B cell (primary cell): ENCODE results near the gene TRPM1. TPM values are rescaled to one million over a fixed set of nuclear protein-coding genes. Genes with fewer than 3 reads are reported as not detected.

ENCODE experiments used
- ATAC-seq: fragments of 200-7000 bp; cut with Tn5 transposase; one replicate; pipeline ENCODE4 v1.10.0; 2021; ENCODE audit warnings: low read depth, mild to moderate bottlenecking, moderate number of reproducible peaks, moderate library complexity
- CTCF ChIA-PET: fragments of 350-600 bp; sonication (Branson Sonifier 250); formaldehyde crosslinking; loops from one replicate; lab custom pipeline; 2021; ENCODE audit warnings: antibody characterized with exemption, inconsistent platforms; lab: Charles Lee
- POLR2A ChIA-PET: fragments of 350-600 bp; sonication (Branson Sonifier 250); formaldehyde crosslinking; loops from one replicate; lab custom pipeline; 2021; ENCODE audit warnings: antibody characterized with exemption; lab: Charles Lee
- DNase-seq: peaks from one replicate; pipeline ENCODE4 v3.0.0; 2013
- H2AFZ ChIP-seq: 2 replicates; pipeline ENCODE4 v1.6.1; 2012; ENCODE audit warnings: mild to moderate bottlenecking, low read depth, low read length; ENCODE audit not compliant: insufficient read depth, poor library complexity, severe bottlenecking
- H3K27ac ChIP-seq, 2 donors: 1 replicate in 1 of 2; 2 replicates in 1 of 2; pipeline ENCODE4 v1.5.1; 2012 to 2013; ENCODE audit warnings: low read length in 2 of 2, mild to moderate bottlenecking in 2 of 2, moderate library complexity in 1 of 2
- H3K27me3 ChIP-seq, 4 experiments: fragments of 200-600 bp in 1 of 4; sonication (generic) in 1 of 4; replicated peaks in 1 of 4; 1 replicate in 2 of 4; 2 replicates in 2 of 4; pipeline versions ENCODE4 v1.6.1 to v1.7.0; 2013 to 2016; ENCODE audit warnings: low read length in 3 of 4, mild to moderate bottlenecking in 2 of 4, mixed read lengths in 1 of 4, moderate library complexity in 1 of 4; ENCODE audit not compliant: insufficient read depth in 4 of 4, control insufficient read depth in 3 of 4; ENCODE audit errors: control extremely low read depth in 1 of 4
- H3K36me3 ChIP-seq, 2 experiments: replicated peaks in 1 of 2; 1 replicate in 1 of 2; 2 replicates in 1 of 2; pipeline versions ENCODE4 v1.6.1 to v1.7.1; 2013; ENCODE audit warnings: low read length in 1 of 2; ENCODE audit not compliant: insufficient read depth in 2 of 2, control insufficient read depth in 1 of 2; ENCODE audit errors: control extremely low read depth in 1 of 2, extremely low read depth in 1 of 2
- H3K4me1 ChIP-seq, 2 donors: fragments of 200-600 bp in 1 of 2; sonication (generic) in 1 of 2; 1 replicate in 1 of 2; 2 replicates in 1 of 2; pipeline versions ENCODE4 v1.5.1 to v1.6.1; 2013 to 2017; ENCODE audit warnings: low read length in 2 of 2; ENCODE audit not compliant: control insufficient read depth in 2 of 2, insufficient read depth in 2 of 2
- H3K4me2 ChIP-seq: replicated peaks from 2 replicates; pipeline ENCODE3; 2012; ENCODE audit warnings: mild to moderate bottlenecking, low read depth, low read length; ENCODE audit not compliant: poor library complexity, severe bottlenecking
- H3K4me3 ChIP-seq, 5 experiments: fragments of 200-600 bp in 1 of 5; sonication (generic) in 1 of 5; 1 replicate in 3 of 5; 2 replicates in 2 of 5; pipeline versions ENCODE4 v1.5.1 to v1.7.0; 2011 to 2016; ENCODE audit warnings: low read length in 4 of 5, mild to moderate bottlenecking in 4 of 5, low read depth in 2 of 5, control low read depth in 1 of 5, moderate library complexity in 1 of 5; ENCODE audit not compliant: insufficient read depth in 1 of 5; ENCODE audit errors: control extremely low read depth in 1 of 5, extremely low read depth in 1 of 5
- H3K79me2 ChIP-seq: fragments of 200-600 bp; sonication (generic); one replicate; pipeline ENCODE4 v1.6.0; 2016; ENCODE audit warnings: low read length; ENCODE audit not compliant: control insufficient read depth, insufficient read depth
- H3K9ac ChIP-seq: fragments of 200-600 bp; sonication (generic); 2 replicates; pipeline ENCODE4 v1.6.1; 2017; ENCODE audit warnings: mild to moderate bottlenecking, low read length, moderate library complexity
- H3K9me3 ChIP-seq, 3 donors: one replicate each; pipeline versions ENCODE4 v1.6.1 to v1.7.1; 2013; ENCODE audit warnings: low read length in 2 of 3; ENCODE audit not compliant: control insufficient read depth in 2 of 3, insufficient read depth in 1 of 3; ENCODE audit errors: control extremely low read depth in 1 of 3
- H4K20me1 ChIP-seq: 2 replicates; pipeline ENCODE4 v1.6.0; 2012; ENCODE audit warnings: mild to moderate bottlenecking, low read length; ENCODE audit not compliant: insufficient read depth, control insufficient read depth, poor library complexity, severe bottlenecking
- H3K27ac Mint-ChIP-seq: one replicate; pipeline ENCODE4 v1.8.0; 2021; ENCODE audit warnings: mixed read lengths
- H3K27me3 Mint-ChIP-seq: one replicate; pipeline ENCODE4 v1.8.0; 2021; ENCODE audit warnings: mixed read lengths
- H3K4me1 Mint-ChIP-seq: one replicate; pipeline ENCODE4 v1.8.0; 2021; ENCODE audit warnings: mixed read lengths
- H3K4me3 Mint-ChIP-seq: one replicate; pipeline ENCODE4 v1.8.0; 2021; ENCODE audit warnings: mixed read lengths
- H3K9me3 Mint-ChIP-seq: one replicate; pipeline ENCODE4 v1.8.0; 2022; ENCODE audit warnings: mixed read lengths; ENCODE audit not compliant: insufficient read depth
- EZH2 ChIP-seq: IDR thresholded peaks from 2 replicates; pipeline ENCODE4 v1.6.1; 2012; ENCODE audit warnings: borderline replicate concordance, low read depth, mild to moderate bottlenecking, moderate library complexity, low read length; ENCODE audit not compliant: insufficient read depth, poor library complexity, severe bottlenecking
- WGBS: methylation state at CpG from one replicate; pipeline ENCODE4 v1.1.5; 2013; ENCODE audit warnings: missing lambda C conversion rate; ENCODE audit not compliant: insufficient coverage; 5-methylcytosine and 5-hydroxymethylcytosine counted together
- intact Hi-C: fragments of 100-400 bp; cut with micrococcal nuclease; formaldehyde crosslinking; loops from one replicate; pipeline ENCODE4 v1.10.0; 2022
- polyA plus RNA-seq: library from polyadenylated mRNA; depleted of rRNA; stranded (reverse); fragments of >200 nt; gene quantifications from 2 replicates; pipeline ENCODE4 v1.2.3, GENCODE V29; 2012
- total RNA-seq, 2 donors: library from RNA; stranded (reverse); fragments of 120-200 nt in 1 of 2; gene quantifications; 1 replicate in 1 of 2; 2 replicates in 1 of 2; pipeline versions ENCODE4 v1.2.3 to v1.2.4, GENCODE V29; 2013 to 2022
- TF ChIP-seq, protein P1 (sequence below): fragments of 200-600 bp; IDR thresholded peaks from one replicate; pipeline ENCODE4 v1.8.0; 2022; ENCODE audit warnings: antibody characterized with exemption, mild to moderate bottlenecking

TRPM1 gene
- total and polyA plus RNA-seq, 2 donors (not counting 1 experiment from before 2014, with no cell fraction given), result 0.07 TPM; not detected in 1

DNA sequence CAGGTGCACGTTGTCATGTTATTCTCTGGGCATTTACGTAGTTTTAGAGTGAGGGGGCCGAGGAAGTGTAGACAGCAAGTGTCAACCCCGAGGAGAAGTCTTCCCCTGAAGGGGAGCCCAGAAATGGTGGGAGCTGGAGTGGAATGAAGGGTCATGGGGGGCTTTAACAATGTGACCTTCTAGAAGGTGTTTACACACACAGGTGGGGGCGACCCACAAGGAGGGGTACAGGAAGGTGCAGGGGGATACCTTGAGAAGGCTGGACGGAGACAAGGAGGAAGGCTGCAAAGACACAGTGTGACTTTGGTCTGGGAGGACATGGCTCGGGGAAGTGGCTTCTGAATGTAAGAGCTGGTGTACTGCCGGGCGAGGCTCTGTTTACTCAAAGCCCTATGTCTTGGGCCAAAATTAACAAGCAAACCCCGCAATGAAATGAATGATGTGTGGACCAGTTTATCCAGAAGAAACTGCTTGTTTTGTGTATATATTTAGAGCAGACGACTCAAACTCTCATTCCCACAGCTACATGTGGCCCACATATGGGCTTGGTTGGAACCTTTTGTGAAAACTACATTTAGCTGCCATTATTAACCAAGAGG, 18.7 kb downstream of the TRPM1 start:
- Histone ChIP-seq H3K79me2 (no peaks in the 10 kb centered on the region), H4K20me1 (no peaks in the 10 kb centered on the region), H2AFZ (no peak overlapping the region), H3K4me3 (no peak overlapping the region), H3K9ac (no peak overlapping the region), H3K27me3 (peaks cover 0 to 3% (median 0%) of the 10 kb centered on the region in 4 experiments), H3K4me1 (peaks cover 22 to 31% of the 10 kb centered on the region in 2 donors), H3K27ac (no peak overlapping the region), H3K4me2 (no peak overlapping the region), H3K36me3 (no peaks in the 10 kb centered on the region), H3K9me3 (peaks cover 0 to 3% (median 0%) of the 10 kb centered on the region in 3 donors)
- peaks cover 45% of the 10 kb centered on the region for H3K4me1 Mint-ChIP-seq
- ChIA-PET CTCF (interaction anchor here (0.9 to 1.5 kb wide), 2 partner anchors 46 to 93 kb away, joined by 3 to 5 read pairs; no protein-coding TSS in a partner anchor), POLR2A (no interaction called here)
- WGBS, result 90% methylated on average over 9 of the region's 11 CpGs
- no peak overlapping the region for H3K27ac Mint-ChIP-seq
- no peaks in the 10 kb centered on the region for H3K27me3 Mint-ChIP-seq
- H3K9me3 Mint-ChIP-seq, result no peaks in the 10 kb centered on the region
- DNase-seq, result no peak
- no peak for ATAC-seq
- TF ChIP-seq, protein P1, sequence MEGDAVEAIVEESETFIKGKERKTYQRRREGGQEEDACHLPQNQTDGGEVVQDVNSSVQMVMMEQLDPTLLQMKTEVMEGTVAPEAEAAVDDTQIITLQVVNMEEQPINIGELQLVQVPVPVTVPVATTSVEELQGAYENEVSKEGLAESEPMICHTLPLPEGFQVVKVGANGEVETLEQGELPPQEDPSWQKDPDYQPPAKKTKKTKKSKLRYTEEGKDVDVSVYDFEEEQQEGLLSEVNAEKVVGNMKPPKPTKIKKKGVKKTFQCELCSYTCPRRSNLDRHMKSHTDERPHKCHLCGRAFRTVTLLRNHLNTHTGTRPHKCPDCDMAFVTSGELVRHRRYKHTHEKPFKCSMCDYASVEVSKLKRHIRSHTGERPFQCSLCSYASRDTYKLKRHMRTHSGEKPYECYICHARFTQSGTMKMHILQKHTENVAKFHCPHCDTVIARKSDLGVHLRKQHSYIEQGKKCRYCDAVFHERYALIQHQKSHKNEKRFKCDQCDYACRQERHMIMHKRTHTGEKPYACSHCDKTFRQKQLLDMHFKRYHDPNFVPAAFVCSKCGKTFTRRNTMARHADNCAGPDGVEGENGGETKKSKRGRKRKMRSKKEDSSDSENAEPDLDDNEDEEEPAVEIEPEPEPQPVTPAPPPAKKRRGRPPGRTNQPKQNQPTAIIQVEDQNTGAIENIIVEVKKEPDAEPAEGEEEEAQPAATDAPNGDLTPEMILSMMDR, result no peak
- no peak for TF ChIP-seq EZH2
- no peak overlapping the region for H3K4me3 Mint-ChIP-seq
- intact Hi-C loops, result no loop called here

GRCh38 chr15:31081588-31082250, 19.8 kb downstream of the TRPM1 start:
- peak overlapping the region; percentile 80 for H3K4me2 ChIP-seq
- peaks cover 52% of the 10 kb centered on the region for H3K4me1 Mint-ChIP-seq
- H3K4me1 ChIP-seq, result peaks cover 30 to 40% of the 10 kb centered on the region in 2 donors
- ChIA-PET POLR2A (no interaction called here), CTCF (no interaction called here)
- no peaks in the 10 kb centered on the region for H3K79me2 ChIP-seq
- no peak overlapping the region for H3K4me3 ChIP-seq
- DNase-seq (no peak), ATAC-seq (no peak)
- H3K4me3 Mint-ChIP-seq, result peak overlapping the region; percentile 75
- H3K27ac ChIP-seq, result no peak overlapping the region
- H3K36me3 ChIP-seq, result no peaks in the 10 kb centered on the region
- WGBS, result 57% methylated on average over 6 of the region's 6 CpGs
- no peaks in the 10 kb centered on the region for H3K27me3 Mint-ChIP-seq
- H3K9ac ChIP-seq, result no peak overlapping the region
- TF ChIP-seq EZH2, result no peak
- H3K27me3 ChIP-seq, result peaks cover 0 to 3% (median 0%) of the 10 kb centered on the region in 4 experiments
- H3K9me3 ChIP-seq, result peaks cover 0 to 4% (median 0%) of the 10 kb centered on the region in 3 donors
- no peaks in the 10 kb centered on the region for H4K20me1 ChIP-seq
- H3K27ac Mint-ChIP-seq, result peak overlapping the region; percentile 67
- H2AFZ ChIP-seq, result peak overlapping the region; percentile 82
- no peaks in the 10 kb centered on the region for H3K9me3 Mint-ChIP-seq
- intact Hi-C loops, result no loop called here
